ENCODE data around the gene HDAC4. TPM values are rescaled to one million over a fixed set of nuclear protein-coding genes. Genes with fewer than 3 reads are reported as not detected.

HDAC4 gene
- total and polyA plus RNA-seq, 2 of the 4 experiments (the other 2 are of a cell fraction), result 4.1 to 7.2 TPM

GRCh38 chr2:239047861-239048260 is 353.0 kb downstream of the HDAC4 start:
- in situ Hi-C loops (cut with MboI; ENCODE audit: low sequenced_read_pairs), result loop anchor here (25.0 kb wide), 1 partner anchor 1089 kb away; the partner anchor contains the start of genes COPS9 and OTOS
- ChIA-PET POLR2A (ENCODE audit: unreplicated experiment) (no interaction called here), CTCF (no interaction called here)
- BruUV-seq (replicated peaks), result no TSS peak
- Histone ChIP-seq H3K56ac (ENCODE audit: extremely low read depth, insufficient read depth, low read length) (no peak overlapping the region), H2BK120ac (ENCODE audit: low read depth, low read length) (no peak overlapping the region), H4K8ac (ENCODE audit: low read depth in 2 of 2, low read length in 2 of 2) (no peak overlapping the region), H3K9me3 (ENCODE audit: control insufficient read depth, insufficient read depth, low read length) (peaks cover 6% of the 10 kb centered on the region; the same call in 1 of the 2 replicates), H3K18ac (ENCODE audit: low read depth, low read length) (no peak overlapping the region), H2BK15ac (ENCODE audit: low read depth, low read length) (no peak overlapping the region), H3K79me1 (ENCODE audit: low read depth in 1 of 2, low read length in 2 of 2) (no peaks in the 10 kb centered on the region), H3K14ac (replicated peaks; ENCODE audit: low read depth, low read length) (no peak overlapping the region), H3K4ac (ENCODE audit: low read depth, low read length) (no peak overlapping the region), H4K91ac (ENCODE audit: insufficient read depth, low read depth, low read length) (no peak overlapping the region), H2AK9ac (replicated peaks; ENCODE audit: low read depth, low read length, poor library complexity) (no peak overlapping the region), H2BK5ac (ENCODE audit: low read depth, low read length, poor library complexity, severe bottlenecking) (no peak overlapping the region), H2BK20ac (ENCODE audit: low read depth, low read length) (no peak overlapping the region), H3K9ac (ENCODE audit: low read depth, low read length) (no peak overlapping the region), H3K4me1 (ENCODE audit: control insufficient read depth, insufficient read depth, low read length) (peaks cover 4% of the 10 kb centered on the region), H4K5ac (ENCODE audit: low read depth, low read length) (no peak overlapping the region), H2AFZ (replicated peaks; ENCODE audit: low read length, poor library complexity) (no peak overlapping the region), H3K27me3 (ENCODE audit: control insufficient read depth, insufficient read depth, low read length) (peaks cover 1% of the 10 kb centered on the region; the same call in 1 of the 2 replicates), H3K9me1 (ENCODE audit: insufficient read depth, low read length) (no peaks in the 10 kb centered on the region), H3K27ac (ENCODE audit: insufficient read depth, low read length) (no peak overlapping the region), H3K4me3 (ENCODE audit: insufficient read depth, low read depth, low read length) (no peak overlapping the region), H3K23ac (ENCODE audit: low read depth, low read length) (no peak overlapping the region), H3K36me3 (ENCODE audit: control insufficient read depth, insufficient read depth, low read length) (peaks cover 20% of the 10 kb centered on the region), H2AK5ac (ENCODE audit: low read depth, low read length) (no peak overlapping the region), H4K20me1 (ENCODE audit: insufficient read depth, low read length) (no peaks in the 10 kb centered on the region), H3K4me2 (ENCODE audit: low read depth, low read length) (no peak overlapping the region)
- TF ChIP-seq BHLHE40 (IDR thresholded peaks at IDR 0.05; ENCODE audit: low read depth, low read length) (no peak), POLR2A (IDR thresholded peaks at IDR 0.05; ENCODE audit: low read depth, low read length) (no peak), ELK1 (IDR thresholded peaks at IDR 0.05; ENCODE audit: borderline replicate concordance, low read depth, low read length) (no peak), MAFK (IDR thresholded peaks at IDR 0.05; ENCODE audit: low read depth, low read length) (no peak), RFX5 (IDR thresholded peaks at IDR 0.05; ENCODE audit: low read depth, low read length) (no peak), NFE2L2 (IDR thresholded peaks at IDR 0.05; ENCODE audit: low read depth, low read length) (no peak), CHD1 (IDR thresholded peaks at IDR 0.05; ENCODE audit: low read depth, low read length) (no peak), RCOR1 (IDR thresholded peaks at IDR 0.05; ENCODE audit: insufficient replicate concordance, low read length) (no peak), CEBPB (IDR thresholded peaks at IDR 0.05; ENCODE audit: low read depth, low read length) (no peak), CTCF (conservative IDR thresholded peaks at IDR 0.05; ENCODE audit: low read depth, low read length) (no peak), RAD21 (IDR thresholded peaks at IDR 0.05; ENCODE audit: low read length) (no peak), MAZ (IDR thresholded peaks at IDR 0.05; ENCODE audit: borderline replicate concordance, low read depth, low read length) (no peak), MXI1 (IDR thresholded peaks at IDR 0.05; ENCODE audit: borderline replicate concordance, low read depth, low read length) (no peak), SMC3 (IDR thresholded peaks at IDR 0.05; ENCODE audit: low read depth, low read length) (no peak), FOS (IDR thresholded peaks at IDR 0.05; ENCODE audit: low read depth, low read length) (no peak)
- TF ChIP-seq, protein P1, sequence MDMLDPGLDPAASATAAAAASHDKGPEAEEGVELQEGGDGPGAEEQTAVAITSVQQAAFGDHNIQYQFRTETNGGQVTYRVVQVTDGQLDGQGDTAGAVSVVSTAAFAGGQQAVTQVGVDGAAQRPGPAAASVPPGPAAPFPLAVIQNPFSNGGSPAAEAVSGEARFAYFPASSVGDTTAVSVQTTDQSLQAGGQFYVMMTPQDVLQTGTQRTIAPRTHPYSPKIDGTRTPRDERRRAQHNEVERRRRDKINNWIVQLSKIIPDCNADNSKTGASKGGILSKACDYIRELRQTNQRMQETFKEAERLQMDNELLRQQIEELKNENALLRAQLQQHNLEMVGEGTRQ (IDR thresholded peaks at IDR 0.05; ENCODE audit: low read depth, low read length), result no peak
- dilution Hi-C loops (cut with HindIII; ENCODE audit: low sequenced_read_pairs, unreplicated experiment), result no loop called here
- WGBS, 2 experiments (ENCODE audit: extremely low coverage in 2 of 2, insufficient read length in 1 of 2), result 92% methylated on average over 2 of the region's 11 CpGs; no CpG with 5 or more reads in 1 of the 2 experiments
- ATAC-seq (ENCODE audit: low read depth) (no peak), DNase-seq (no peak)
- intact Hi-C loops (cut with micrococcal nuclease), result no loop called here

Data from IMR-90 (cell line).